ENCODE data around the gene TENM3.

The TENM3 gene

DNA sequence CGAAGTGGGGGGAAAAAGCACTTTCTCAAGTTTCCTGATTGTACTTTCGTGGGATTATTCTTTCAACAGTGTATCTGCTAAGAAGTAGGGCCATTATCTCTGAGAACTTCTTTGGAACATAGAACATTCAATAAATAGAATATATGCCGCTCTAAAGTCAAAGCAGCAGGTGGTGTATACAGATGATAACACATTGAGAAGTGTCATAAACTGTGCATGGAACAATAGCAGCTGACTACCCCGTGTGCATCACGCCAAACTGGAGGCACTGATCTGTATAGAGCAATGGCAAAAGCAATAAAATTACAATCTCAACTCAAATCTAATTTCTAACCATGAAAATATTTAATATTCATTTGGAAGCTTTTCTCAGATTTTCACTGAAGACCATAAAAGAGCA lies 498.7 kb downstream of the TENM3 start:
- DNase-seq (ENCODE audit: low read depth): no peak
- no peak overlapping the region for H3K4me3 ChIP-seq (ENCODE audit: low read depth, low read length)
- TF ChIP-seq, protein P1, sequence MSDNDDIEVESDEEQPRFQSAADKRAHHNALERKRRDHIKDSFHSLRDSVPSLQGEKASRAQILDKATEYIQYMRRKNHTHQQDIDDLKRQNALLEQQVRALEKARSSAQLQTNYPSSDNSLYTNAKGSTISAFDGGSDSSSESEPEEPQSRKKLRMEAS (IDR thresholded peaks at IDR 0.05; ENCODE audit: low read depth, low read length): no peak
- TF ChIP-seq, protein P2, sequence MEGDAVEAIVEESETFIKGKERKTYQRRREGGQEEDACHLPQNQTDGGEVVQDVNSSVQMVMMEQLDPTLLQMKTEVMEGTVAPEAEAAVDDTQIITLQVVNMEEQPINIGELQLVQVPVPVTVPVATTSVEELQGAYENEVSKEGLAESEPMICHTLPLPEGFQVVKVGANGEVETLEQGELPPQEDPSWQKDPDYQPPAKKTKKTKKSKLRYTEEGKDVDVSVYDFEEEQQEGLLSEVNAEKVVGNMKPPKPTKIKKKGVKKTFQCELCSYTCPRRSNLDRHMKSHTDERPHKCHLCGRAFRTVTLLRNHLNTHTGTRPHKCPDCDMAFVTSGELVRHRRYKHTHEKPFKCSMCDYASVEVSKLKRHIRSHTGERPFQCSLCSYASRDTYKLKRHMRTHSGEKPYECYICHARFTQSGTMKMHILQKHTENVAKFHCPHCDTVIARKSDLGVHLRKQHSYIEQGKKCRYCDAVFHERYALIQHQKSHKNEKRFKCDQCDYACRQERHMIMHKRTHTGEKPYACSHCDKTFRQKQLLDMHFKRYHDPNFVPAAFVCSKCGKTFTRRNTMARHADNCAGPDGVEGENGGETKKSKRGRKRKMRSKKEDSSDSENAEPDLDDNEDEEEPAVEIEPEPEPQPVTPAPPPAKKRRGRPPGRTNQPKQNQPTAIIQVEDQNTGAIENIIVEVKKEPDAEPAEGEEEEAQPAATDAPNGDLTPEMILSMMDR (IDR thresholded peaks at IDR 0.05; ENCODE audit: low read depth, low read length): no peak
- TF ChIP-seq POLR2A (IDR thresholded peaks at IDR 0.05; ENCODE audit: extremely low read depth, insufficient read length) (no peak), MYC (IDR thresholded peaks at IDR 0.05; ENCODE audit: low read depth, low read length) (no peak)

DNA sequence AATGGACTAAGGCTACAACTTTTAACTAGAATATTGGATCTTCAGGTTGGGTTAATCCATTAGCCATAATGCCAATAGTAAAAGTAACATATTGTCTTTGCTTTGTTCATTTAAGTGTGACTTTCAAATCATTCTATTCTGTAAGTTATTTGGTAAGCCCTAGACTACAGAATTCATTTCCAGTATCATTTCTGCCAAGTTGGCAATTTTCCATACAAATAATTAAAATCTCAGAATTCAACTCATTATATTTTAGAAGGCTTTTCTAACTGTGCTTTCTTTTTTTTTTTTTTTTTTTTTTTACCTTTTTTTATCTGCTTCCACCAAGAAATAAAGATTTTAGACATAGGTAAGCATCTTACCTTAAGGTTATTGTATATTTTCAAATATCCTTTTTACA lies 500.6 kb downstream of the TENM3 start:
- H3K4me3 ChIP-seq (ENCODE audit: low read depth, low read length): no peak overlapping the region
- DNase-seq (ENCODE audit: low read depth): no peak
- TF ChIP-seq, protein P1 (IDR thresholded peaks at IDR 0.05; ENCODE audit: low read depth, low read length): no peak
- no peak for TF ChIP-seq MYC (IDR thresholded peaks at IDR 0.05; ENCODE audit: low read depth, low read length)
- TF ChIP-seq, protein P2 (IDR thresholded peaks at IDR 0.05; ENCODE audit: low read depth, low read length): no peak

DNA sequence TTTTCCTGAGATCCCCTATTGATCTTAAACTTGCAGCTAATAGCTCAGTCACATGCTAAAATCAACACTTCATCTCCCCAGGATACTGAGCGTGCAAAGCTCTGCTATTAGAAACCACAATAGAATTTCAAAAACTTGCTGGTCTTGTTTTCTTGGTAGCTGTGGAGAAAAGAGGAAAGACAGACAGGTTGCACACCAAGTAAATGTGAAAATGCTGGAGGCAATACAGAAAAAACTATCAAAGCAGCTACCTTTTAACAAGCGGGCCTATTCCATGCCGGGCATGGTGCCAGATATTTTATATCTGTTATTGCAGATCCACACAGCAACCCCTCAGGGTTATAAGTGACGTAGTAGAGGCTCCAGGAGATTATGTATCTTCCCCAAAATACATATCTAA lies 502.0 kb downstream of the TENM3 start:
- TF ChIP-seq, protein P2 (IDR thresholded peaks at IDR 0.05; ENCODE audit: low read depth, low read length): no peak
- TF ChIP-seq, protein P1 (IDR thresholded peaks at IDR 0.05; ENCODE audit: low read depth, low read length): no peak
- no peak for TF ChIP-seq MYC (IDR thresholded peaks at IDR 0.05; ENCODE audit: low read depth, low read length)
- TF ChIP-seq POLR2A (IDR thresholded peaks at IDR 0.05; ENCODE audit: extremely low read depth, insufficient read length): no peak
- no peak overlapping the region for H3K4me3 ChIP-seq (ENCODE audit: low read depth, low read length)
- DNase-seq (ENCODE audit: low read depth): no peak

DNA sequence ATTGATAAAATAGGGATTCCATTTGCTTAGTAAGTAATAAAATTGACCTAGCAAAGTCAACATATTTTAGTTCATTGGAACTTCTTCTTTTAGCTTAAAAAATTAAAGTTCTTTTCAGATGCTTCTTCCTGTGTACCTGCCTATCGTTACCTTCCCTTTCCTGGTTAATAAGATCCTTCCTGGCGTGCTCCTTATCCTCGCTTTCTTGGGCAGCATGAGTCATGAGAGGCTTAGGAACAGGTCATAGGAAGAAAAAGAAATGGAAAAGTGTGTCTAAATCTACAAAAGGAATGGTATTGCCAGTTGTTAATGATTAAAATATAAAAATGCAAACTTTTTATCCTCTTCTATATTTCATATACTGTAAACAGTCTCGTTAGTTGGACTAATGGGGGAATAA lies 503.7 kb downstream of the TENM3 start:
- no peak overlapping the region for H3K4me3 ChIP-seq (ENCODE audit: low read depth, low read length)
- no peak for DNase-seq (ENCODE audit: low read depth)
- TF ChIP-seq, protein P2 (IDR thresholded peaks at IDR 0.05; ENCODE audit: low read depth, low read length): no peak
- TF ChIP-seq, protein P1 (IDR thresholded peaks at IDR 0.05; ENCODE audit: low read depth, low read length): no peak
- TF ChIP-seq POLR2A (IDR thresholded peaks at IDR 0.05; ENCODE audit: extremely low read depth, insufficient read length) (no peak), MYC (IDR thresholded peaks at IDR 0.05; ENCODE audit: low read depth, low read length) (no peak)

DNA sequence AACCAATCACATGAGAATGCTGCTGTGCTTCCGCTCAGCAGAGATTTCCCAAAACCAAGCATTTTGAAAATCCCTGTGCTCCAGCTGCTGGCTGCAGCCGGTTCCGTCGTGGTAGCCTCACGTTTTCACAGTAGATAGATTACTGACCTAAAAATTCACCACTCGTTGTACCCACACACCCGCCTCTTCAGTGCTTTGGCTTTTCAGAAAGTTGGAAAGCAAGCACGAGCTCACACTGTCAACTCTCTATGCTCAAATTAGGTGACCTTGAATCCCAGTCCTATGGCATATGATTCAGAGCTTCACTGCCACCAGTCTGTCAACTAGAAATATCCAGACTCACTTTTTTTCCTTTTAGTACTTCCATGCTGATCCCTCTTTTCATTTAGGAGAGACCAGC lies 505.1 kb downstream of the TENM3 start:
- TF ChIP-seq, protein P1 (IDR thresholded peaks at IDR 0.05; ENCODE audit: low read depth, low read length): no peak
- no peak for TF ChIP-seq POLR2A (IDR thresholded peaks at IDR 0.05; ENCODE audit: extremely low read depth, insufficient read length)
- TF ChIP-seq, protein P2 (IDR thresholded peaks at IDR 0.05; ENCODE audit: low read depth, low read length): no peak
- no peak for TF ChIP-seq MYC (IDR thresholded peaks at IDR 0.05; ENCODE audit: low read depth, low read length)

DNA sequence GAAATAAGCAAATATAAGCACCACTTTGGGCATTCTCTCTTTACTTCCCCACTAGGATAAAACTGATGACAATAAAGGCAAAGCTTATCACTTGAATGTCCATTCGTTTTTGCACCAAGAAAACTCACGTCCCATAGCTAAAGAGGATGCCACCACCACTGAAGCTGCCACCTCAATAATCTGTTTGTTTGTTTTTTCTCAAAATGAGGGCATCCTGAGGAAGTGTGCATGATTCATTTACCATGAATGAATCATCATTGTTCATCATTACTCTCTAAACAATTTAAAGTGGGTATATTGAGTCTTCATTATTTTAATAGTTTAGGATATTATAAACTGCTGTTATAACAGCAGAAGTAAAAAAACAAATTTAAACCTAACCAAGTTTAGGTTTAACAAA lies 505.7 kb downstream of the TENM3 start:
- H3K4me3 ChIP-seq (ENCODE audit: low read depth, low read length): no peak overlapping the region
- no peak for DNase-seq (ENCODE audit: low read depth)
- no peak for TF ChIP-seq MYC (IDR thresholded peaks at IDR 0.05; ENCODE audit: low read depth, low read length)
- TF ChIP-seq, protein P1 (IDR thresholded peaks at IDR 0.05; ENCODE audit: low read depth, low read length): no peak

More for the DNA sequence above, 505.1 kb downstream of the TENM3 start:
- no peak for DNase-seq (ENCODE audit: low read depth)
- H3K4me3 ChIP-seq (ENCODE audit: low read depth, low read length): no peak overlapping the region
